NCI-H69 (cell line): Measurements from ENCODE around the gene SV2C.
A peak's percentile ranks its signal among the peaks of the same experiment; 100 is the strongest.

ENCODE experiments used
- DNase-seq: peaks from one replicate; lab custom pipeline; 2025; lab: John Stamatoyannopoulos, UW

The SV2C gene

DNA sequence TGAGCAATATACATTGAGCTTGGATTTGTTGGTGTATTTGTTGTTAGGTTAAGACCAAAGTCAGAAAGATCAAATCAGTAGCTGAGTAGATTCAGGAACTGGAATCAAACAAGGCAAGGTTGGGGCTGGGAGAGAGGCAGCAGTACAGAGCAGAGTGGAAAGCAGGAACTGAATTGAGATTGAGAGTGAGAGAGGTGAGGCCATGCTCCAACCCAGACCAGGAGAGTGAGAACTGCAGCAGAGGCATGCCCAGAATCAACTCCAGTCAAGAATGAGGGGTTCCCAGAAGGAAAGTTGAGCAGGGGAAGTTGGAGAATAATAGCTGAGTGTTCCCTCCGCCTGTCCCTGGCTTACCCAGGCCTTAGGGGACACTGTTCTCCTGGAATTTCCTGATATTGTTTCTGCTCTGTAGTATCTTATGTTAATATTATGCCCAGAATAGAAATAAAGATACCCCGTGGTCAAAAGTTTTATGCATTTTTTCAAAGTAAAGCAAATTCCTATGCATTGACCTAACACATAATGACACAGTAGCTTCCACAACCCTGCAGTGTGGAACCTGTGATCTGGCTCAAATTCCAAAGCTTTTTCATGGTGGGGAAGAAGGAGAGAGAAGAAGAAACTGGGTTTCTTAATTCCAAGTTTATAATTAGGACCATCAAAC is 82.7 kb downstream of the SV2C start:
- DNase-seq, result no peak

DNA sequence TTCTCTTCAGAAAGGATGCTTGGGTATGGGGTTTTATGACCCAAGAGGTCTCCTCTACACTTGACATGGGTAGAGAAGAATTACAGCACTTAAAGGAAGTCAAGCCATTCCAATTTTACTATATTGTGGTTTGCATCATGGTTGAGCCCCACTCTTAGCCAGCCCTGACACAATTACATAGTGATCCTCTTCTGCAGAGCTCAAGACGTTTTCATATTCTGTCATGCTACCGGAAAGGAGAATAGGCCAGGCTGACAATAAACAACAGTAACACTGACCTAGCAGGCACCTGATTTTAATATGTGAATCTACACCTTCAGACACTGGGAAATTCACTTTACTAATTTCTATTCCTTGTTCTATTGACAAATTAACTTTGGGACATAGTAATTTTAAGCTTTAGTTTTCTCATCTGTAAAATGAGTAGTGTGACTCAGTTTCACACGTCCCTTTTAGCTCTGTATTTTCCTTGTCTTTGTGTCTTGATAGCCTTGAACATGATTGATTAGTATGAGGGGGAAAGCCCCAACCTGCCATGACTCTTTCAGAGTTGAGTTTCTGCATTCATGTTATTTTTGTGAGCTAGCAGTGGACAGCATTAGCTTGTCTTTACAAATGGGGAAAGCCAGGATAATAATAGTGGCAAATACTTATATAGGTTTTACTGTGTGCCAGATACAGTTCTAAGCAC is 83.8 kb downstream of the SV2C start:
- no peak for DNase-seq

DNA sequence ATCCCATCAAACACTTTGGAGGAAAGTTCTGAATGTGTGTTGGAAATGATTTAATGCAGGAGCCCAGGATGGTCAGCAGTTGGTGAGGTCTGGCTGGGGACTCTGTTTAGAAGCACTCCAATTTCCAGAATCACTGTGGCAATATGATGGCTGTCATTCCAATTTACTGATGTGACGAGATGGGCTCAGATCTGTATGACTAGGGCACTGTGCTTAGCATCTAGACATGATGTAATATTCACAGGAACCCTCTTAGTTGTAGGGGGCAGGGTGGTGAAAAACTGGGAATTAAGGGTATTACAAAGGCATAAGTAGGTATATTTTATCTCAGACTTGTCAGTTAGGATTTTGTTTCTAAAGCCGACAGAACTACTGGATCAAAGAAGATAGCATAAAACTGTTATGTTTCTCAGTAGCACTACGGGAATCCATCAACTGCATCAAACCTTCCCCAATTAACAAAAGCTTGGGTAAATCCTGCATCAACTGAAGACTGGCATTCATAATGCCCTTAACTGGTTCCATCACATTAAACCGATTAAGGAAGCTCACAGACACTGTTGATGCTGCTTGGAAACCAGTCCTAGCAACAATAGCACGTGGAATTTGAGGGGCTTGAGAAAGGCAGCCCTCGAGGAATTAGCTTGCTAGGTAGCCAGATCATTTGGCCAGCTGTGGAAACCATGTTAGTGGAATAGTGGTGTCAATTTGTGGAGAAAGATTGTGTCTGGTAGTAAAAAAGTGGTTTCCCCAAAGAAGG is 86.1 kb downstream of the SV2C start:
- DNase-seq, result no peak

DNA sequence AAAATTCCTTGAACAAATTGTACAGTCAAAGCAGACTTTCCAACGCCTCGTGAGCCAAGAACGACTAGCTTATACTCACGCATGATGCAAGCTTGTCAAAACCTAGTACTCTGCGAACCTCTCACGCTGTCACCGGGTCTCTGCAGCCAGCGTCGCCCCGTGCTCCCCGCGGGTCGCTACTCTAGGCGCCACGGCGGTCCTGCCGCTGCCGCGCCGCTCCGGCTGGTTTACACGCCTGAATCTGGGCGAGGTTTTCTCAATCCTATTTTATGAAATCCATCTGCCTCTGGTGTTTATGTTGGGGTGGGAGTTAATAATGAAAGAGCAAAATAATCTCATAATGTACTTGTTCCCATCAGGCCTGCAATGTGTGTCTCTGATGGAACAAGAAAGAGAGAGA is 90.9 kb downstream of the SV2C start:
- no peak for DNase-seq

DNA sequence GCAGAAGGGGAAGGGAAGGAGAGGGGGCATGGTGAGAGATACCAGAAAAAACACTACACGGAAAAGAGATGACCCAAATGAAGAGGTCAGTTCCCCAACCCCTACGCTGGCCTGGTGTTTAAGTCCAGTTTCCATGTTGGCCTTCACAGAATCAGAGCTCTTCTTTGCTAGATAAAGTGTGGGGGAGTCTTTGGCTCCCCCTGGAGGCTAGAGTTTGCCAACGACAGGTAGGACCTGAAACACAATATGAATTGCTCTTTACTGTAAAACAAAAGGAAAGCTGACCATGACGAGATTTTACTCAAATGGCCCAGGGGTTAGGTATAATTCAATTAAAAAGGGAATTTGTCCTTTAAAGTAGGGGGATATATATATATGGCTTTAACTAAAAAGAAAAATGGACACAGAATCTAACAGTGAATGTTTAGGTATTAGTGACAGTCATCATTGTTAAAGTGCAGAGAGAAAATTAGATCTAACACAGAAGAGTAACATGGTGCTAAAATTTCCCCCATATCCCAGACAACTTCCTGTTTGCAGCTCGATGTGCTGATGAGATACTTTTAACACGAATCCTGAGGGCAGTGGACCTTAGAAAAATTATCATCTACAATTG is 92.0 kb downstream of the SV2C start:
- peak; percentile 62 for DNase-seq

DNA sequence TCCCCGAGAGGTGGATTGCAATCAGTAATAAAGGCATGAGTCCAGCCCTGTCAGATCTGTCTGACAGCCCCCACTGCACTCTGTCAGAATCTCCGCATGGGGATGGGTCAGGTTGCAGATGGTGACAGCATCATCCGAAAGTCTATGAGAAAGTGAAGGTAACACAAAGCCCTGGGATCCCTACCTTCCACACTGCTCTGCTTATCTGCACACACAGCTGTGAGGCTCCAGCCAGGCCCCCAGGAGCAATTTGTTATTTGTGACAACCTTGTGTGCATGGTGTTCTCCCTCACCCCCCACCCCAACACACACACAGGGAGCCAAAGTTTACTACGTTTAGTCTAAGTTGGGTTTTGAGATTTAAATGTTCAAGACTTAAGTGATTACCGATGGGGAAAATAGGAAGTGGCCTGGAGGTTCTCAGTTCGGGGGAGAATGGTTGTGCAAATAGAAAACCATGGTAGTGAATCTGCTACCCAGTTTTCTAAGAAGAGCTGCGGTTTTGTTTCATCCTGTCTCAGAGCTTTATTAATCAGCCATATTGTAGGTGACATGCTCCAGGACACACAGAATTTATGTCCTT is 92.7 kb downstream of the SV2C start:
- DNase-seq, result no peak

DNA sequence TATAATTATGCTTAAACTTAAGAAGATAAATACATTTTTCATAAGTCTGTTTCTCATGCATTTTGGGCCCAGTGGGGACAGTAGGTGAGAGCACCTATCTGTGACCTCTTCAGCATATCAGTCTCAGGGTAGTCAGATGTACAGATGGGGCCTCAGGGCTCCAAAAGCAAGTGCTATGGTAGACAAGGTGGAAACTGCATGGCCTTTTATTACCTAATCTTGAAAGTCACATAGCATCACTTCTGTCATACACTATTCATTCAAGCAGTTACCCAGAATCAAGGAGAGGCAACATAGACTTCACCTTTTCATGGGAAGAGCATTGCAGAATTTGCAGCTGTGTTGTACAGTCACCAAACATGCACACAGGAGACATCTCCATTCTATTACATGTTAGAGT is 94.8 kb downstream of the SV2C start:
- no peak for DNase-seq

DNA sequence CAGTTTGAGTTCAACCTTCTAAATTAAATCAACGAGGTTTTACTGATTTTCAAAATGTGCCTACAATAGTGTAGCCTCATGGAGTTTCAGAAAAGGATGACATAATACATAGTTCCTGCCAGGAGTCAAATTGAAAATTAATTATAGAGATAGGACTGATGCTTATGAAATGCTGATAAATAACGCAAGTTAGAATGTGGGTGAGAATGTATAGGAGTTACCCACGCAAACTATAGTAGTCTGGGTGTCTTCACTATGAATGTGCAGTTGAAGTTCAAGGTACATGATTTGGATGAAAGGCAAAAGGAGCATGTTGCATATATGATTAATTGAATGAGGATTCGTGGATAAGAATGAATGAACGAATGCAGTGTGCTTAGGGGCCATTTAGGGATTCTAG is 95.7 kb downstream of the SV2C start:
- no peak for DNase-seq

DNA sequence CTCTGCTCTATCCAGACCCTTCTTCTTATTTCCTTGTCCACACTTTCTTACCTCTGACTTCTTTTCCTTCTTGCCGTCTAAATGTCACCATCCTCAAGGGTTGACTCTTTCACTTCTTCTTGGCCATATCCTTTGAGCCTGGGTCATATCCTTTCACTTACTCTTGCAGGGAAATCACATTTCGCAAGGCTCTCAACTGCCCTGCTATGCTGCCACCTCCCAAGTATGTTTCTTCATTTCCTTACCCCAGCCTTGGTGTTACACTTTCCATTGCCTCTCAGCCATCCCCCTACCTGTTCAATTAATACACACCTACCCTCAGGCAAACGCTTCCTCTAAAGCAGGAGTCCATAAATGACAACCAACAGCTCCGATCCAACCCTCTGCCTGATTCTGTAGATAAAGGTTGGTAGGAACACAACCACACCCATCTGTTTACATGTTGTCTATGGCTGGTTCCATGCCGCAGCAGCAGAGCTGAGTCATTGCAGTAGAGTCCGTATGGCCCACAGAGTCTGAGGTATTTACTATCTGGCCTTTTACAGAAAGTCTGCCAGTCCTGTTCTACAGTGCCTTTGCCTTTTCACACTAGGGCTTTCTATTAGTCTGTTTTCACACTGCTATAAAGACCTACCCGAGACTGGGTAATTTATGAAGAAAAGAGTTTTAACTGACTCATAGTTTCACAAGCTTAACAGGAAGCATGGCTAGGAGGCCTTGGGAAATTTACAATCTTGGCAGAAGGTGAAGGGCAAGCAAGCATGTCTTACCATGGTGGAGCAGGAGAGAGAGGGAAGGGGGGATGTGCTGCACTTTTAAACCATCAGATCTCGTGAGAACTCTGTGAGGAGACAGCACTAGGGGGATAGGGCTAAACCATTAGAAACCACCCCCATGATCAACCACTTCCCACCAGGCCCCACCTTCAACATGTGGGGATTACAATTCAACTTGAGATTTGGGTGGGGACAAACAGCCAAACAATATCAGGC is 97.9 kb downstream of the SV2C start:
- DNase-seq, result no peak

DNA sequence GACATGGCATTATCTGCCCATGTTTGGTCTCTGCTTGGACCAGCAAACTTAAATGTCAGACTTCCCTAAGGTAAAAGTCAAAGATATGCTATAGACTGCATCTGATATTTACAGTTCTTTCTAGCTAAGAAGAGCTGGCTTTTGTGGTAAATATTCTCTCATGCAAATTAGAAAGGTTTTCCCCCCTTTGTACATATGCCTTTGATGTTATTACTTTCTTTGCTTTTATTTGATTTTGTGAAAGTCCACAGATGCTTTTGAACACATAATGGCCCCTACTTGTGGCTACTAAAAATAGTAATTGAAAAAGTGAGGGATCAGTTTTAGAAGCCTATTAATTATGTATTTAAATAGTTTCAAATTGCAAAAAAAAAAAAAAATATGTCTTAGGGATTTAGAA is 104.2 kb downstream of the SV2C start:
- no peak for DNase-seq

DNA sequence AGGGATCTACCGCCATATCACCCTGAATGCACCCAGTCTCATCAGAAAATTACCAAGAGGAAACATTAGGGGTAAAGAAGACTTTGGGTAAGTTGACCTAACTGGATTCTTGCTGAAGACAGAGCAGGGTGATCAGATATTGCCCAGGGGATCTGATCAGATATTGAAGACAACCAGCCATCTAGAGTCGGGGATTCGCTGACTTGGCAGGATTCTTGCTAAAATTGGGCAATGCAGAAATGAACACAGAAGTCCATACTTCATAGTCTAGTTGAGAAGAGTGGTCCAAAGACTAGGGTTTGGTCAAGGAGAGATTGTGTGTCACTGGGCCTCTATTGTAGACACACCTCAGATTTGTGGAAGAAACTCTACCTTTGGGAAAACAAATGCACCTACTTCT is 107.2 kb downstream of the SV2C start:
- no peak for DNase-seq

DNA sequence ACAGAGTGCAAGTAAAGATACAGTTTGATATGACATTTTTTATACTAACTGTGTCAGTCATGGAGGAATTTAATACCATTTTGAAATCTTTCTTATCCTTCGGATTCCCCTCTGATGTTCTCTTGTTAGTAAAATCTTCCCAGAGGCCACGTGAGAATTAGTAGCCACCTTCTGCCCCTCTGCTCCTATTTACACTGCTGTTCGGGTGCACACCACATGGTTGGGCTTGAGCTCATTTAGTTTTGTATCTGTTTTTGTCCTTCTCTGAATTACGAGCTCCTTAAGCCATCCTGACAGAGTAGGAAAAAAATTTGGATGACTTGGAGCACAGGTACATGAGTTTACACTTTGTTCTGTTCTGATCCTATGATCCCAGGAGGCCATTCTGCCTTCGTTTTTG is 109.7 kb downstream of the SV2C start:
- no peak for DNase-seq

DNA sequence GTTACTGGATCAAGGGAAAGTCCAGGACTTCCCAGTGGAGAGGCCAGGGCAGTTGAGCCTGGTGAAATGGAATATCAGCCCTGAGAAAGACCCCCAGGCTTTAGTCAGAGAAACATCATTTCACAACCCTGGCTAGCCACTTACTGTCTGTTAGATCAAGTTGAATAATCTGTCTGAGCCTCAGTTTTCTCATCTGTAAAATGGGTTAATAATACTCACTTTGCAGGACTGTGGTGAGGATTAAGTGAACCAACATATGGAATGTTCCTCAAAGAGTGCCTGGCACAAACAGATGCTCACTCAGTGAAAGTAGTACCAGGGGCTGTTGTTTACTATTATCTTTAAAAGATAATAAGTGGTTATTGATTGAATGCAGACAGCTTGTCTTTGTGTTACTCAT is 110.5 kb downstream of the SV2C start:
- DNase-seq, result no peak

DNA sequence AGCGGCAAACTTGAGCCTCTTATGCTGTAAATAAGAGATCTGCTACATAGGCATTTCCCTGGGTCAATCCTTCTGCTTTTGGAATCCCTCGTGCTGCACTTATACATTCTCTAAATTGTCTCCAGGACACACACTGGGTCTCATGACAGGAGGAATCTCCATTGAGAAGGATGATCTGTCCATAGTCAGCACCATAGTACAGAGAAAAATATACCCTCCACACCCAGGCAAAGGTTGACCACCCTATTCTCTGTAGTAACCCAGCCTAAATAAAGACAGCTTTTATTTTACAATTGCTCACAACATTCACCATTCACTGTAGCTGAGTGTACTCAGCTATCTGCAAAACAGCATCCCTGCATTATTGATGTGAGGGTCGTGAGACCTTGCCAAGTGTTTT is 111.2 kb downstream of the SV2C start:
- DNase-seq, result no peak

DNA sequence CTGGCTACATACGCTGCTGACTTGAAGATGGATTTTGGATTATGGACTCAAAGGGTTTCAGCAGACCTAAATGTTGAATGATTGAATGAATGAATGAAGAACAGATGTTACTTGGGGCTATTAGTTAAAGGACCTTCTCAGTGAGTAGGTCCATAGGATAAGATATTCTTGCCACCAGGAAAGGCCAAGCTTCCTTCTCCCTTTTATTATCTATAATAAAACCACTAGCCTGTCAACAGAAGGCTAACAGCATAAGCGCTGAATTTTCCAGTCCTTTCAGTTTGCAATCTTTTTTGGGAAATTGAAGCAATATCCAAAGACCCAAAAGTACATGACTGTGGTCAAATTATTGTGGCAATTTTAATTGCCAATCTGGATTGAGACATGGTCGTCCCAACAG is 113.3 kb downstream of the SV2C start:
- no peak for DNase-seq

DNA sequence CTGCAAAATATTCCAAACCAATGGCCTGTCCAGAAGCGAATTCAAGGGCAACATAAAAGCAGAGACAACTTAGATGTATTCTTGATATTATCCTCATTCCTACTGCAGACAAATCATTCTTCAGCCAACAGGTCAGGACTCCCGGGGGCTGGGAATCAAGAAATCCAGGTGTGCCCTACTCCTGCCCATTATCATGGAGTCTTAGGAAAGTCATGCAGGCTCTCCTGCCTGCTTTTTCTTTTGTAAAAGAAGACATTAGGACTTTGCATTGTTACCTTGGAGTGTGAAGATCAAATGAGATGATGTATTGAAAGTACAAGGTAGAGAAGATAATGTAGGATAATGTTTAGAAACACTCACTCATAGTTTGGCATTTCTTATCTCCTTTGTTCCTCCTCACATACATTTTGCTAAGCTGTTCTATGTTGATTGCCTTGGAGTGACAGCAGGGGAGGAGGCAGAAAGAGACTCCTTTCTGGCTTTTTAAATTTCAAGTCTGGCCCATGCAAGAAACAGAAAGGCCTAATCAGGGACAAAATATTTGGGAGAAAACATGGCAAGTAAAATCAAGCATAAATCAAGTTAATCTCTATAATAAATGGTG is 113.8 kb downstream of the SV2C start:
- DNase-seq, result no peak

DNA sequence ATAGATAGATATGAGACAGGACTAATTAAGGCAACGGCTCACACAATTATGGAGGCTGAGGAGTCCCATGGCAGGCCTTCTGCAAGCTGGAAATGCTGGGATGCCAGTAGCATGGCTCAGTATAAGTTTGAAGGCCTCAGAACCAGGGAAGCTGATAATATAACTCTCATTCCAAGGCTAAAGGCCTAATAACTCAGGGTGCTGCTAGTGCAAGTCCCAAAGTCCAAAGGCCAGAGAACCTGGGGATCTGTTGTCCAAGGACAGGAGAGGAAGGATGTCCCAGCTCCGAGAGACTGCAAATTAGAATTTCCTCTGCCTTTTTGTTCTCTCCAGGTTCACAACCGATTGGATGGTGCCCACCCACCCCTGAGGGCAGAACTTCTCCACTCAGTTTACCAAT is 114.5 kb downstream of the SV2C start:
- DNase-seq, result no peak

DNA sequence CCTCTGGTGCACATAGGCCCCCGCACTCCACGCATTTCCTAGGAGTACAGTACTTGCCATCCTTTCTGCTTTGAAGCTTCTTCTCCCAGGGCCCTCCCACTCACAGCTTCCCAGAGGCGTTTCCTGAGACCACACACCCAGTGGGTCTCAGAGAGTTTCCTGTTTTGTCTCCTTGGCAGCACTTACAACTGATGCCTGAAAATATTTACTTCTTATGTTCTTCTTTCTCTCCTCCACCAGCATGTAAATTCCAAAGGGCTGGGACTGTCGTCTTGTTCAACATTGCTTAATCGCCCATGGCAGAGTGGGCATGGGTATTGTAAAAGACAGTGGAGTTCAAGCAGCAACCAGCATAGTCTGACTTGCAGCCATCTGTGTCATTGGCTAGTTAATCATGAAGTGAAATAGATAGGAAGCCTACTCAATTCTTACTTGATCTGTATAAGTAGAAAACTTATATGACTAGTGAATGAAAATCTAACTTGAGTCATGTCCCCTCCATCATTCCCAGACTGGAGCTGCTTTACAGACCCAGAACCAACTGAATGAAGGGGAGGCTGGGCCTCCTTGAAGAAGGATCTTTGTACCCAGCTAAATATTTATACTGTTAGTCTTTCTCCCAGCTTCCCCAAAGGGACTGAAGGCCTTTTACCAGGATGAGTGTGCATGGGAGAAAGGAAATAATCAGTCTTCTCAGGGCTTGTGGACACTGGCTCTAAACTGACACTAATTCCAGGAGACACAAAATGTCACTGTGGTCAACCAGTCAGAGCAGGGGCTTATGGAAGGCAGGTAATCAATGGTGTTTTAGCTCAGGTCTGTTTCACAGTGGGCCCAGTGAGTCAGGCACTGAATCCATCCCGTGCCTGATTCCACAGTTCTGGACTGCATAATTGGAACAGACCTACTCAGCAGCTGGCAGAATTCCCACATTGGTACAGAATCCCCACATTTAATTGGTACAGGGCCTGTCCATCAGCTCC is 116.4 kb downstream of the SV2C start:
- no peak for DNase-seq

DNA sequence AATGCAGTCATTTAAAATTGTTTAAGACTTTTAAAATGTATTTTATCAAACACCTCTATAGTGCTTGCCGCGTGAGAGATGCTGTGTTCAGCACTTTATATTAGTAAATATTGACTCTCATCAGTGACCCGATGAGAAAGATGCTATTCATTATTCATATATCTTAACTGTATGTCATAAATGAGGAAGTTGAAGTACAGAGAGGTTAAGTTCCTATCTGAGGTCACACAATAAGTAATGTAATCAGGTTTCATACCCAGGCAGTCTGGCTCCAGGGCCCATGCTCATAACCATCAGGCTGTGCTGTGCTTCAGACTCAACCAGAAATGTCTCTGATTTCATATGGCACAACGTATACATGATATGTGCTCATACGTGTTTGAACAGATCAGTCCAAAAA is 119.0 kb downstream of the SV2C start:
- no peak for DNase-seq

DNA sequence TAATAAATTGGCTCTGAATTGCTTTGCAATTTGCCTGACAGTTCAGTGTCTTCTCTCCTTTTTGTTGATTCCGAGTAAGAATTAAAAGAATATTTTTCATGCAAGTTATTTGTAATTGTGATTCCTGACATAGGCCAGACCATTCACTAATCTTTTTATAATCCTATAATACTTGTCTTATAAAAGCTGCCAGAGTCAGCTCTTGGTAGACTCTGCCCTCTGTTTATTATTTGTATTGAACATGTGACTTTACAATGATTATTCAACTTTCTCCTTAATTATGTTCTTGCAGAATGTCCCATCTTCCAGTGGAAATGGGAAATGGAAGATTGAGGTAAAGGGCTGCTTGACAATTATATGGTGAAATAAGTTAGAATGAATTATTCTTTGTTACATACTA is 121.0 kb downstream of the SV2C start:
- no peak for DNase-seq
